ENCODE measurements around the gene RAD1. TPM values are rescaled to one million over a fixed set of nuclear protein-coding genes. Genes with fewer than 3 reads are reported as not detected.
"Not testable (repeated sequence)": the region's sequence is repeated elsewhere in the genome, so short reads cannot be mapped to it uniquely, and the experiment has no call there.

Gene RAD1
- polyA plus RNA-seq, 1 donor from 2014 or later: 15.0 TPM

DNA sequence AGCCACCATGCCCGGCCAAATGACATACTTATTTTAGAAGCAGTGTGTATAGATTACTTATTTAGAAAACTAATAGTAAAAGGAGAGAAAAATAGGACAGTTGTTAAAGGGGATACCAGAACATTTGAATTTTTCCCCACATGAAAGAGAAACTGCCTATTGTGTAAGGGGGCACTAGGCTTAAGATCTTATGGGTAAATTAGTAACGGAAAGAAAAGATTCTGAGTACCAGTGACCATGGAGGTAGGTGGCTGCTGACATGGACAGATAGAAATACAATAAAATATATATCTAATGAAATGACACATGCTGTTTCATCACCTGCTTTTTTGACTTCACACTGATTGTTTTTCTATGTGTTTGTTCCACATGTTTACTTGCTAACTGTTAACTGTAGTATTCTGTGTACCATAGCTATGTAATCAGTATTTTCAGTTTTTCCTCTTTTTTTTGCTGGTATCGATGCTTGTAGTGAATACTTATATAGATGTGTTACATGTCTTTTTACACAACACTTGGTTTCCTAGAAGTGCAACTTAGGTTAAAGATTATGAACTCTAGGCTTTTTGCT, 11.1 kb upstream of the RAD1 start:
- Mint-ChIP-seq H3K36me3 (peaks cover 3% of the 10 kb centered on the region), H3K27ac (no peak overlapping the region), H3K4me1 (peaks cover 12 to 18% (median 16%) of the 10 kb centered on the region in 3 donors), H3K27me3 (no peaks in the 10 kb centered on the region), H3K9me3 (no peaks in the 10 kb centered on the region), H3K4me3 (no peak overlapping the region)

DNA sequence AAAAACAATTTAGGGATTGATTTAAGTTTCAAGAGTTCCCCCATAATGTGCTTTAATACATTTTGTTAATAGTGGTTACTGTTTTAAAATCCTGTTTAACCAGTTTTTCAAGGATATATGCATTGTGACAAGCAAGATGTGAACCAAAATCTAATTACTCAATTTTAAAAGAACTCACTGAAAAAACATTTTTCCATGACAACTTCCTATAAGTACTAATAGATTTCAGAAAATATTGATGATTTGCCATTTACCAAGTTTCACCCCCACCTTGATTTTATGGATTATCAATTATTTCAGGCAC, 9.1 kb upstream of the RAD1 start:
- peaks cover 0 to 8% (median 6%) of the 10 kb centered on the region in 3 donors for H3K4me1 Mint-ChIP-seq
- H3K27me3 Mint-ChIP-seq: no peaks in the 10 kb centered on the region
- no peaks in the 10 kb centered on the region for H3K36me3 Mint-ChIP-seq
- H3K4me3 Mint-ChIP-seq: no peak overlapping the region
- H3K27ac Mint-ChIP-seq: no peak overlapping the region
- H3K9me3 Mint-ChIP-seq: no peaks in the 10 kb centered on the region

DNA sequence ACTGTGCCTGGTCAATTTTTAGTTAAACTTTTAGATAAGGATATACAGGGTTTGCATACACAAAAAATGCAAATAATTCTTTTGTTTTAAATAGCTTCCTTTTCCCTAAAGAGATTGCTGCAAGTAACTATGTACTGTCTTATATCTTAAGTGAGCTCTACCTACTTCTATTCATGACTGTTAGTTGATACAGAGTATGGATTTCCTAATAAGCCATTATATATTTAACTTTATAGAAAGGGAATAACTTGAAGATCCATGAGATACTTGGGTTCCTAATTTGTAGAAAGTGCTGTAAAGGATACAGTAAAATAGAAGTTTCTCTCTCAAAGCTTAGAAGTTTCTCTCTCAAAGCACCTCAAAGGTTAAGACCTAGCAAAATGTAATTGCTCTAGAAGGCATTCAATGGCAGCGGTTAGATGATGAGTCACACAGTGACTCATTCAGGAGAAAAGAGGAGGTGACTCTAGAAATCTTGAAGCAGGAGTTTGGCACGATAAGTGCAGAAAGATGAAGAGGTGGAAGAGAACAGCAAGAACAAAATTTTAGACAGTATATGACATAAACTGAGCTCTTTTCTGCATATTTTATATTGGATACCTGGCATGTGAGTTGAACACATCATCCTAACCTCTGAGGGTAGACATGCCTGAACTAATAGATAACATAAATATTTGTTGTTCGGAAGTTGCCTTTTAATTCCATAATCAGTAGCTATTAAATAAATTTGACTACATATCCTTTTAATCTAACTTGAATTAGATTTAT, 8.6 kb upstream of the RAD1 start:
- H3K9me3 Mint-ChIP-seq: no peaks in the 10 kb centered on the region
- no peak overlapping the region for H3K4me3 Mint-ChIP-seq
- no peaks in the 10 kb centered on the region for H3K36me3 Mint-ChIP-seq
- no peaks in the 10 kb centered on the region for H3K27me3 Mint-ChIP-seq
- peaks cover 0 to 6% (median 2%) of the 10 kb centered on the region in 3 donors for H3K4me1 Mint-ChIP-seq
- peak overlapping the region in 2 of 3 donors; percentile 31 to 73 for H3K27ac Mint-ChIP-seq

DNA sequence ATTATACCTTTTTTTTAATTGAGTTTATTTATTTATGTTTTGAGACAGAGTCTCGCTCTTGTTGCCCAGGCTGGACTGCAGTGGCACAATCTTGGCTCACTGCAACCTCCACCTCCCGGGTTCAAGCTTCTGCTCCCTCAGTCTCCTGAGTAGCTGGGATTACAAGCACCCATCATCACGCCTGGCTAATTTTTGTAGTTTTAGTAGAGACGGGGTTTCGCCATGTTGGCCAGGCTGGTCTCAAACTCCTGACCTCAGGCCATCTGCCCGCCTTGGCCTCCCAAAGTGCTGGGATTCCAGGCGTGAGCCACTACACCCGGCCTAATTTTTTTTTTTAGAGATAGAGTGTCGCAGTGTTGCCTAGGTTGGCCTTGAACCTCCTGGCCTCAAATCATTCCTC, 8.0 kb upstream of the RAD1 start:
- not testable (repeated sequence) for H3K4me3 Mint-ChIP-seq, H3K27ac Mint-ChIP-seq, H3K27me3 Mint-ChIP-seq, H3K36me3 Mint-ChIP-seq, H3K4me1 Mint-ChIP-seq, H3K9me3 Mint-ChIP-seq

- Mint-ChIP-seq H3K27ac (no peak overlapping the region), H3K4me1 (peaks cover 12 to 23% (median 16%) of the 10 kb centered on the region in 3 donors), H3K4me3 (no peak overlapping the region), H3K27me3 (no peaks in the 10 kb centered on the region), H3K36me3 (no peaks in the 10 kb centered on the region), H3K9me3 (no peaks in the 10 kb centered on the region)
Measured at GRCh38 chr5:34919077-34919476, 3.8 kb upstream of the RAD1 start.

GRCh38 chr5:34918025-34918424, 2.7 kb upstream of the RAD1 start:
- Mint-ChIP-seq H3K27ac (peak overlapping the region in 2 of 3 donors; percentile 67 to 72), H3K4me3 (peak overlapping the region in 1 of 4 donors; percentile 87), H3K27me3 (no peaks in the 10 kb centered on the region), H3K4me1 (peaks cover 16 to 26% (median 21%) of the 10 kb centered on the region in 3 donors), H3K36me3 (no peaks in the 10 kb centered on the region), H3K9me3 (no peaks in the 10 kb centered on the region)

- Mint-ChIP-seq H3K27ac (peak overlapping the region in 2 of 3 donors; percentile 56 to 67), H3K4me3 (peak overlapping the region in 1 of 4 donors; percentile 35), H3K36me3 (peaks cover 2% of the 10 kb centered on the region), H3K27me3 (no peaks in the 10 kb centered on the region), H3K4me1 (peaks cover 16 to 26% (median 21%) of the 10 kb centered on the region in 3 donors), H3K9me3 (no peaks in the 10 kb centered on the region)
Measured at GRCh38 chr5:34916518-34916917, 1.2 kb upstream of the RAD1 start.

- Mint-ChIP-seq H3K27ac (no peak overlapping the region), H3K36me3 (peaks cover 2% of the 10 kb centered on the region)
Measured at GRCh38 chr5:34915856-34916192, 520 bp upstream of the RAD1 start.

DNA sequence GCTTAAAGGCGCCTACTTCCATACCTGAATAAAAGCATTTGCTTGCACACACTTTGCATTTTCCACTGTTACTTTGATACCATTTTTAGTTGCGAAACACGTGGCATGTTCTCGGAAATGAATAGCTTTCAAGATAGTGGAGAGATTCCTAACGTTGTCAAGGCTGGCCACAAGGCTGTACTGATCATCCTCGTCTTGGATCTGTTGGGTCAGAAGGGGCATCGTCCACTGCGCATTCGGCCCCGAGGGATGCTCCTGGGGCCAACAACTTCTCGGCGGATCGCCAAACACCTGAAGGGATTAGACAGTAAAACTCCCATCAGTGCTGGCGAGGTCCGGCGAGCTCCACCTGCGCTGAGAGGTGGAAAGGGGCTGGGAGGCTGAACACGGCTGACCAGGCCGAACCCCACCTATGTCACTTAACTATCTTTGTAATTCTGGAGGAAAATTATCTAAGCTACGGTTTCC, 599 bp downstream of the RAD1 start:
- no peak overlapping the region for H3K27ac Mint-ChIP-seq
- H3K4me3 Mint-ChIP-seq: no peak overlapping the region
- no peaks in the 10 kb centered on the region for H3K27me3 Mint-ChIP-seq
- no peaks in the 10 kb centered on the region for H3K9me3 Mint-ChIP-seq
- peaks cover 16 to 26% (median 21%) of the 10 kb centered on the region in 3 donors for H3K4me1 Mint-ChIP-seq
- H3K36me3 Mint-ChIP-seq: peaks cover 5% of the 10 kb centered on the region

More at GRCh38 chr5:34915856-34916192, 520 bp upstream of the RAD1 start:
- Mint-ChIP-seq H3K27me3 (no peaks in the 10 kb centered on the region), H3K4me1 (peaks cover 16 to 26% (median 21%) of the 10 kb centered on the region in 3 donors), H3K4me3 (no peak overlapping the region), H3K9me3 (no peaks in the 10 kb centered on the region)

DNA sequence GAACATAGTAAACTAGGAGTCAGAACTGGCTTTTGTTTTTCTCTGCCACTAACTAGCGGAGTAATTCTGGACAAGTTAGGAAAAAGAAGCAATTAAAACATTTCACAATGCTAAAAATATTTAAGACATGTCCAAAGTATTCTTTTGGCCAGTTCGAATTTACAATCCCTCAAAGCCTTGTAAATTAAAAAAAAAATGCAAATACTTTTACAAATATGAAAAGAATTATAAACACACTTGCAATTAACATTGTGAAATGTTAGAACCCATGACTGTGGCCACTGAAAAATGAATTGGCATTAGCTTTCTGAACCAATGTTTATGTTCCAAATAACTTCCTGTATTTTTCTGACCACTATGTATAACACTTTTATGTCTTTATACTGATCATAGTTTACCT, 2.2 kb downstream of the RAD1 start:
- no peak overlapping the region for H3K27ac Mint-ChIP-seq
- H3K36me3 Mint-ChIP-seq: peaks cover 6% of the 10 kb centered on the region
- H3K9me3 Mint-ChIP-seq: no peaks in the 10 kb centered on the region
- H3K4me3 Mint-ChIP-seq: no peak overlapping the region
- no peaks in the 10 kb centered on the region for H3K27me3 Mint-ChIP-seq
- peaks cover 16 to 26% (median 22%) of the 10 kb centered on the region in 3 donors for H3K4me1 Mint-ChIP-seq

GRCh38 chr5:34905564-34905963, 9.7 kb downstream of the RAD1 start:
- Mint-ChIP-seq H3K9me3 (no peaks in the 10 kb centered on the region), H3K36me3 (peaks cover 4% of the 10 kb centered on the region), H3K4me1 (peaks cover 0 to 1% (median 0%) of the 10 kb centered on the region in 3 donors), H3K27ac (no peak overlapping the region), H3K4me3 (no peak overlapping the region), H3K27me3 (no peaks in the 10 kb centered on the region)

GRCh38 chr5:34903260-34903659, 12.0 kb downstream of the RAD1 start:
- no peaks in the 10 kb centered on the region for H3K36me3 Mint-ChIP-seq
- H3K4me3 Mint-ChIP-seq: peak overlapping the region in 1 of 4 donors; percentile 35
- H3K4me1 Mint-ChIP-seq: no peaks in the 10 kb centered on the region
- H3K9me3 Mint-ChIP-seq: no peaks in the 10 kb centered on the region
- no peaks in the 10 kb centered on the region for H3K27me3 Mint-ChIP-seq
- H3K27ac Mint-ChIP-seq: peak overlapping the region in 1 of 3 donors; percentile 29

DNA sequence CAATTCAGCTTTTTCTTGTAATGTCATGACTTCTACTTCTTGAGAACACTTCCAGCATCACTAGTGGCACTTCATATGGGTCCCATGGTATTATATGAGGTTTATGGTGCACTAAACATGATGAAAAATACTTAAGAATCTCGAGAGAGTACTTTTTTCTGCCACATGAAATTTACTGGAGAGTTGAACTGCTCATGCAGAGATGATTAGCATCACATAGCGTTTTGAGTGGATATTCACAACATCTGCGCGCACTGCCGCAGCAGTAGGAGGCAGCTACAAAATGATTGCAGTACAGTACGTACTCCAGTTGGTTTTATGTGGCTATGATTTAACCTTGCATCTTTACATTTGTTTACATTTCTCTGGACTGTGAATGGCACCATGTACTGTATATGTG, 14.7 kb downstream of the RAD1 start:
- Mint-ChIP-seq H3K4me1 (no peaks in the 10 kb centered on the region), H3K36me3 (no peaks in the 10 kb centered on the region), H3K4me3 (no peak overlapping the region), H3K9me3 (no peaks in the 10 kb centered on the region), H3K27ac (no peak overlapping the region), H3K27me3 (no peaks in the 10 kb centered on the region)

GRCh38 chr5:34899066-34899465, 16.2 kb downstream of the RAD1 start:
- no peaks in the 10 kb centered on the region for H3K9me3 Mint-ChIP-seq
- no peaks in the 10 kb centered on the region for H3K36me3 Mint-ChIP-seq
- H3K4me1 Mint-ChIP-seq: no peaks in the 10 kb centered on the region
- no peaks in the 10 kb centered on the region for H3K27me3 Mint-ChIP-seq
- H3K4me3 Mint-ChIP-seq: no peak overlapping the region
- H3K27ac Mint-ChIP-seq: no peak overlapping the region

DNA sequence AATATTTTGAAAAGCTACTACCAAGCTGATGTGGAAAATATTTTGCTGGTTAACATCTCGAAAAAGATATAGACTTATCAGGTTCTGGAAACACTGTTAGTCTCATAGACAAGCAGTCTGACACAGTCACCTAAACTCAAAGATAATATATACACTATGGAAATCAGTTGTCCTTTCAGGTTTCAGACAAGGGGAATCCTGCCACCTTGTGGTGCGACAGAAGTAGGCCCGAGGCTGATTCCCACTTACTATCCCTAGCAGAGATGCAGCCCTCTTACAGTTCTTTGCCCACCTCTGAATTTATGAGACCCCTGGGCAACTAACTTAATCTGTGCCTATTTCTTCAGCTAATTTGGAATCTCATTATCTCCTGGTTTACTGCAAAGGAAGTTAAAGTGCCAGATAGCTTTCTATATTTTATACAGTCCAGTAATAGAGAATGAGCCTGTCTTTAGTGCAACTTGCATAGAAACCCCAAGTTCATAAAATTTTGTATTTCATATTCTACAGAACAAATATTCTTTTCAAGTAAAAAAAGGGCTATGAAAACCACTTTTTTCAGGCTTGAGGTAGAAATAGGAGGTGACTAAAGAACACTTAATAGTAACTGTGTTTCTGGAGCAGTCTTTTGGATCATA, 16.9 kb downstream of the RAD1 start:
- Mint-ChIP-seq H3K4me3 (no peak overlapping the region), H3K36me3 (no peaks in the 10 kb centered on the region), H3K4me1 (no peaks in the 10 kb centered on the region)

GRCh38 chr5:34897646-34898045, 17.7 kb downstream of the RAD1 start:
- Mint-ChIP-seq H3K9me3 (no peaks in the 10 kb centered on the region), H3K4me1 (no peaks in the 10 kb centered on the region), H3K27ac (no peak overlapping the region), H3K36me3 (no peaks in the 10 kb centered on the region), H3K27me3 (no peaks in the 10 kb centered on the region), H3K4me3 (no peak overlapping the region)

More for the DNA sequence above, 16.9 kb downstream of the RAD1 start:
- no peaks in the 10 kb centered on the region for H3K9me3 Mint-ChIP-seq
- no peak overlapping the region for H3K27ac Mint-ChIP-seq
- H3K27me3 Mint-ChIP-seq: no peaks in the 10 kb centered on the region
